H1 (cell line): ENCODE data around the gene EXD3. TPM values are rescaled to one million over a fixed set of nuclear protein-coding genes. Genes with fewer than 3 reads are reported as not detected.

ENCODE experiments used
- KDM1A ChIP-seq: fragments of 200-600, 300-600 bp; sonication (generic); IDR thresholded peaks from 2 replicates; pipeline ENCODE4 v1.7.1; 2016; ENCODE audit warnings: mild to moderate bottlenecking, low read length, borderline replicate concordance
- KDM5A ChIP-seq: fragments of 200-600 bp; IDR thresholded peaks from 2 replicates; pipeline ENCODE4 v1.7.1; 2012; ENCODE audit warnings: mild to moderate bottlenecking, low read length, inconsistent platforms, mixed read lengths
- SRF ChIP-seq: IDR thresholded peaks from 2 replicates; pipeline ENCODE4 v1.6.1; 2011; ENCODE audit warnings: mild to moderate bottlenecking, low read depth, low read length, moderate library complexity
- YY1 ChIP-seq: IDR thresholded peaks from 2 replicates; pipeline ENCODE4 v1.6.1; 2011; ENCODE audit warnings: low read depth, mild to moderate bottlenecking, low read length
- polyA plus RNA-seq, 7 experiments: library from polyadenylated mRNA; depleted of rRNA in 3 of 7; stranded (reverse) in 5 of 7; unstranded in 2 of 7; fragments of >200 nt in 5 of 7; fragments of 200-250 nt in 2 of 7; gene quantifications; 1 replicate in 5 of 7; 2 replicates in 1 of 7; 4 replicates in 1 of 7; pipeline versions ENCODE4 v1.2.1 to v1.2.3, GENCODE V29; 2011 to 2013; ENCODE audit warnings: missing spikeins in 2 of 7, mixed read lengths in 2 of 7
- total RNA-seq: library from RNA; stranded (reverse); fragmentation: NEBNext Ultra II Directional; extraction: Animal tissue kit (Norgen Biotek cat#: 25700); gene quantifications from 2 replicates; pipeline ENCODE4 v1.2.1, GENCODE V29; 2021

Gene EXD3
- total and polyA plus RNA-seq, 2 of the 8 experiments (the other 6 are each of a cell fraction or from before 2014, with no cell fraction given), result 7.2 to 9.4 TPM

- TF ChIP-seq KDM1A (no peak), KDM5A (no peak), SRF (no peak), YY1 (no peak)
Measured at GRCh38 chr9:137306850-137307254, 116.1 kb downstream of the EXD3 start (continued).
